Mesothelial cell of epicardium (in vitro differentiated cells): Measurements from ENCODE around the gene NFIX. TPM values are rescaled to one million over a fixed set of nuclear protein-coding genes. Genes with fewer than 3 reads are reported as not detected.
A peak's percentile ranks its signal among the peaks of the same experiment; 100 is the strongest.

ENCODE experiments used
- DNase-seq, 2 experiments: peaks; one replicate each; pipeline ENCODE4 v3.0.0; 2021; ENCODE audit warnings: low spot score in 2 of 2; ENCODE audit not compliant: unreplicated experiment in 2 of 2
- H3K27ac Mint-ChIP-seq: 2 replicates; pipeline ENCODE4 v1.8.0; 2021; ENCODE audit warnings: mixed read lengths
- H3K27me3 Mint-ChIP-seq: 2 replicates; pipeline ENCODE4 v1.8.0; 2021; ENCODE audit warnings: low read depth, mixed read lengths
- H3K36me3 Mint-ChIP-seq: 2 replicates; pipeline ENCODE4 v1.8.0; 2021; ENCODE audit warnings: mixed read lengths
- H3K4me1 Mint-ChIP-seq: 2 replicates; pipeline ENCODE4 v1.8.0; 2021; ENCODE audit warnings: mixed read lengths
- H3K4me3 Mint-ChIP-seq: 2 replicates; pipeline ENCODE4 v1.8.0; 2021; ENCODE audit warnings: mild to moderate bottlenecking, moderate library complexity, mixed read lengths
- H3K9me3 Mint-ChIP-seq: 2 replicates; pipeline ENCODE4 v1.8.0; 2021; ENCODE audit warnings: mixed read lengths
- total RNA-seq: library from RNA; stranded (reverse); gene quantifications from 3 replicates; pipeline ENCODE4 v1.2.1, GENCODE V29; 2021
- TF ChIP-seq, protein P1 (sequence below): fragments of 200-600 bp; sonication (generic); IDR thresholded peaks from one replicate; pipeline ENCODE4 v1.5.0; 2021; ENCODE audit warnings: antibody characterized with exemption; ENCODE audit not compliant: unreplicated experiment

The NFIX gene
- total RNA-seq, 1 donor from 2014 or later = 52.4 TPM

DNA sequence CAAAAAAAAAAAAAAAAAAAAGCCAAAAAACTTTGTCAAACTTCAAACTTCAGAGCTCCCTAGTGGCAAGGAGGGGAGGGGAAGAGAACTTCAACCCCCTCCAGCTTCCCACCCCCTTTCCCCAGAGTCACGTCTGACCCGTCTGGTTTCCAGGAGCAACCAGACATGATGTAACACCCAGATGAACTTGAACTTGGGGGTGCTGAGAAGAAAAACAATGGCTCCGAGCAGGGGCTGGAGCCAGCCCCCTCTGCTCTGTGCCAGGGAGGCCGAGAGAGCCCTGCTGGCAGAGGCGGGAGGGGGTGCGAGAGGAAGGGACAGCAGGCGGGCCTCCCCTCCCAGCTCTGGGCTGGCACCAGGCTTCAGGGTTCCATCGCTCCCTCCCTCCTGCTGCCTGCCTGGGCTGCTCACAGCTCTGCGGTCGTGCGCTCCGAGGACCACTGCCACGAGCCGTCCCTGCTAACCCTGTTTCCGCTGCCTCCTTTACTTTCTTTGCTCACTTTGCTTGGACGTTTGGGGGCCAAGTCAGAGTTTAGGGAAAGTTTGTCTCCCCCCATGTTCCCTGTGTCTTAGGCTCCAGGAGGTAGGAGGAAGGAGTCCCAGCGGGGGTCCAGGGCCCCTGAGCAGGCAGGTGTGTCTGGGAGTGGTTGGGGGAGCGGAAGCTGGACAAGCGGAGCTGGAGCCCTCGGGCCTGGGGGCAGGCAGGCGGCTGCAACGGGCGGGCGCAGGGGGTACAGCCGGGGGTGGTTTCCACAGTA is 96.3 kb downstream of the NFIX start:
- Mint-ChIP-seq H3K27ac (peak overlapping the region; percentile 95), H3K4me1 (peaks cover 49% of the 10 kb centered on the region), H3K4me3 (peak overlapping the region; percentile 39), H3K36me3 (peaks cover 5% of the 10 kb centered on the region), H3K27me3 (peaks cover 37% of the 10 kb centered on the region), H3K9me3 (no peaks in the 10 kb centered on the region)
- TF ChIP-seq, protein P1, sequence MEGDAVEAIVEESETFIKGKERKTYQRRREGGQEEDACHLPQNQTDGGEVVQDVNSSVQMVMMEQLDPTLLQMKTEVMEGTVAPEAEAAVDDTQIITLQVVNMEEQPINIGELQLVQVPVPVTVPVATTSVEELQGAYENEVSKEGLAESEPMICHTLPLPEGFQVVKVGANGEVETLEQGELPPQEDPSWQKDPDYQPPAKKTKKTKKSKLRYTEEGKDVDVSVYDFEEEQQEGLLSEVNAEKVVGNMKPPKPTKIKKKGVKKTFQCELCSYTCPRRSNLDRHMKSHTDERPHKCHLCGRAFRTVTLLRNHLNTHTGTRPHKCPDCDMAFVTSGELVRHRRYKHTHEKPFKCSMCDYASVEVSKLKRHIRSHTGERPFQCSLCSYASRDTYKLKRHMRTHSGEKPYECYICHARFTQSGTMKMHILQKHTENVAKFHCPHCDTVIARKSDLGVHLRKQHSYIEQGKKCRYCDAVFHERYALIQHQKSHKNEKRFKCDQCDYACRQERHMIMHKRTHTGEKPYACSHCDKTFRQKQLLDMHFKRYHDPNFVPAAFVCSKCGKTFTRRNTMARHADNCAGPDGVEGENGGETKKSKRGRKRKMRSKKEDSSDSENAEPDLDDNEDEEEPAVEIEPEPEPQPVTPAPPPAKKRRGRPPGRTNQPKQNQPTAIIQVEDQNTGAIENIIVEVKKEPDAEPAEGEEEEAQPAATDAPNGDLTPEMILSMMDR = no peak
- DNase-seq = peak in 1 of 2 experiments; percentile 66

- DNase-seq = no peak
- TF ChIP-seq, protein P1 = no peak
- H3K27me3 Mint-ChIP-seq = peaks cover 38% of the 10 kb centered on the region
- H3K4me1 Mint-ChIP-seq = peaks cover 52% of the 10 kb centered on the region
- H3K9me3 Mint-ChIP-seq = no peaks in the 10 kb centered on the region
- peak overlapping the region; percentile 95 for H3K27ac Mint-ChIP-seq
- H3K4me3 Mint-ChIP-seq = peak overlapping the region; percentile 39
- peaks cover 5% of the 10 kb centered on the region for H3K36me3 Mint-ChIP-seq
Observed at GRCh38 chr19:13092158-13092543, 96.9 kb downstream of the NFIX start.

DNA sequence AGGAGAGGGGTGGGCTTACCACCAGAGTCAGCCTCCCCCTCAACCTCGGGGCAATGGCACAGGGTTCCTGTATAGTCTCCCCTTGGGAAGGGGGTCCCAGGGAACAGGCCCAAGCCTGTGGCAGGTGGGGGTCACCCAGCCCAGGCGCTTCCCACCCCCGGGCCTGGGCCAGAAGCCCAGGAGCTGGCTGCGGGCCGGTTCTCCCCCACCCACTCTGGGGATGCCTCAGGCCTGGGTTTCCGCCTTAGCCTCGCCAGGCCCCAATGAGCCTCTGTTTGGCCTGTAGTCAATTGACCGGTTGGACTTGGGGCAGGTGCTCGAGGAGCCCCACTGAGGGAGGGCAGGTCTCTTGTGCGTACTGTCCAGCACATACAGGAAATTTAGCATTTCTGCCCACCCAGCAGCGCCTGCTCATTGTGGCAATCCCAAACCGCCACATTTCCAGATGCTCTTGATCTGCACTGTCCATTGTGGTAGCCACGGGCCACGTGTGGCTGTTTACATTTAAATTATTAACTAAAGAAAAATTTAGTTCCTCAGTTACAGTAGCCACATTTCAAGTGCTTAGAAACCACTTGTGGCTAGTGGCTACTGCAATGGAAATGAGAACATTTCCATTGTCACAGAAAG is 97.4 kb downstream of the NFIX start:
- no peak overlapping the region for H3K4me3 Mint-ChIP-seq
- TF ChIP-seq, protein P1 = no peak
- peak overlapping the region; percentile 95 for H3K27ac Mint-ChIP-seq
- H3K4me1 Mint-ChIP-seq = peaks cover 52% of the 10 kb centered on the region
- peaks cover 41% of the 10 kb centered on the region for H3K27me3 Mint-ChIP-seq
- H3K9me3 Mint-ChIP-seq = no peaks in the 10 kb centered on the region
- no peak for DNase-seq
- H3K36me3 Mint-ChIP-seq = peaks cover 5% of the 10 kb centered on the region

DNA sequence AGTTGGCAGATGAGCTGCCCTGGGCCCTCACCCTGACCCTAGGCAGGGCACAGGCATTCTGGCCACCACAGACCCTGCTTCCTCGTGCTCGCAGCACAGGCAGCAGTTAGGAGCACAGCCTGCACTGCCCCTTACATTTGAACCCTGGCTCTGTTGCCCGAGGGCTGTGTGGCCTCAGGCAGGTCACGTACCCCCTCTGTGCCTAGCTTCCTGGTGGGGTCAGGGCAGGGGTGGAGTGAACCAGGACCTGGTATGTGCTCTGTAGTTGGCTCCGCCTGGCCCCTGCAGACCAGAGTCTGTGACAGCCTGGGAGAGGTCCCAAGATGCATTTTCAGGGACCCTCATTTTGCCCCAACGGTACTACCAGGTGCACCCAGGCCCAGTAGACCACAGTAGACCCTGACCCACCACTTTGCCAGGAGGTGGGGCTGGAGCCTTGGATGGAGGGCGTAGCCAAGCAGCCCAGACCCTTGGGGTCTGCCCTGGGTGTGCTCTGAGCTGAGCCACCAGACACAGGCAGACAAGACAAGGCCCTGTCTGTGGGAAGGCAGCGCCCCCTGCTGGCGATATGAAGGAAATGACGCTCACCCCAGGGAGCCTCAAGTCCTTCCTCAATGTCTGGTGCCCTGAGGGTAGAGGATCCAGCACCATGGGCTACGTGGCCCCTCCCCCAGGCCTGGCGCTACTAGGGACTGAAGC is 98.3 kb downstream of the NFIX start:
- peak; percentile 73 to 87 for DNase-seq
- Mint-ChIP-seq H3K4me1 (peaks cover 56% of the 10 kb centered on the region), H3K27me3 (peaks cover 45% of the 10 kb centered on the region), H3K4me3 (no peak overlapping the region), H3K9me3 (no peaks in the 10 kb centered on the region), H3K27ac (no peak overlapping the region), H3K36me3 (peaks cover 3% of the 10 kb centered on the region)
- TF ChIP-seq, protein P1 = peak; percentile 99

DNA sequence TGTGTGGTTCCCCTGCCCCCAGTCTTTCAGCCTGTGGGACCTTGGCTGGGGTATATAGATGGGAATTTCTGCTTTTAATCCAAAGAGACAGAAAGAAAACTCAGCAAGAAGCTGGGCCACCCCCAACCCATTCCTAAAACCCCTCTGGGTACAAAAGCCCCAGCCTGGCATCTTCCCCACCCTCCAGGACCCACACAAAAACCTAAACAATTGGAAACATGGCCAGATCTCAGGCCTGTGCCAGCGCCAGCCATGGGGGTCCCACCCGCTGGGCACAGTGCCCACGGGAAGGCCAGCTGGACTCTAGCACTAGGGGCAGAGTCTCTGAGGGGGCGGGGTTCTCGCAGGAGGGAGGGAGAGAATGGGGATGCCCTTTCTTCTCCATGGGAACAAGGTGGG is 98.8 kb downstream of the NFIX start:
- H3K27me3 Mint-ChIP-seq = peaks cover 49% of the 10 kb centered on the region
- no peaks in the 10 kb centered on the region for H3K9me3 Mint-ChIP-seq
- H3K36me3 Mint-ChIP-seq = peaks cover 2% of the 10 kb centered on the region
- TF ChIP-seq, protein P1 = peak; percentile 62
- H3K27ac Mint-ChIP-seq = no peak overlapping the region
- DNase-seq = no peak
- H3K4me3 Mint-ChIP-seq = no peak overlapping the region
- H3K4me1 Mint-ChIP-seq = peaks cover 59% of the 10 kb centered on the region
